ENCODE results near the gene TP53TG3D.
"Not testable (repeated sequence)": the region's sequence is repeated elsewhere in the genome, so short reads cannot be mapped to it uniquely, and the experiment has no call there.

TP53TG3D gene

GRCh38 chr16:32252986-32253385 lies at the start of gene TP53TG3D:
TP53TG3D (plus strand) TSS chr16:32253286; CDS start chr16:32253354, 68 bp downstream.
- DNase-seq = not testable (repeated sequence)

DNA sequence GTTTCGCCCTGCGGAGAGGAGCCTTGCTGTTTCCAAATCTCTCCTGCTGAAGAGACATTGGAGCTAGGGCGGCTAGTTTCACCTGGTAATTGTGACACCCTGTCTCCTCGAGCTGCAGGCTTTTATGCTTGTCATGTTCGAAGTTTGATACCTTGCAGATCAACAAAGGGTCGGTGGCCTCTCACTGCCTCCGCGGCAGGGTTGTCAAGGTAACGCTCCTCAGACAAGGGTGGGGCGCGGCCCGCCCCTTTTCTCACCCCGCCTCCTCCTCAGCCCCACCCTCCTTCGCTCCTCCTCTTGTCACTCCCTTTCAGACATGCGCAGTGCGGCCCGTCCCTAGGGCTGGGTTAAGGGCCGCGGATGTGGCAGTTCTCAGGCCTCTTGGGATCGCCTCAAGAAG lies 421 bp downstream of the TP53TG3D start:
- DNase-seq = not testable (repeated sequence)

DNA sequence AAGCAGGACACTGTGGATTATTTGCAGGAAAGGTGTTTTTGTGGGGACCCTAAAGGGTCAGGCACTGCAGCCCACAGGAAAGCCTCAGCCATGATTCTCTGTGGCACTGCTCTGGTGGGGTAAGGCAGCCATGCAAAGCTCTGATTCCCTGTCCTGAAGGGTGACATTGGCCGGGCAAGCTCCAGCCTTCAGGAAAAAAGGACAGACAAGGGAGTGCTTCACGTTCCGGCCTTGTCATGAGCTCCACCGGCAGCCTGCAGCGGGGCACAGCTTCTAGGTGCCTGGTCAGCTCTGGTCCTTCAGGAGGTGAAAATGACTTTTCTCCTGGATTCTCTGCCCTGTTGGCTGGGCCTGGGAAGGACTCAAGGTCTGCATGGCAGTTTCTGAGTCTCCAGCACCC lies 8.4 kb downstream of the TP53TG3D start:
- DNase-seq = not testable (repeated sequence)

DNA sequence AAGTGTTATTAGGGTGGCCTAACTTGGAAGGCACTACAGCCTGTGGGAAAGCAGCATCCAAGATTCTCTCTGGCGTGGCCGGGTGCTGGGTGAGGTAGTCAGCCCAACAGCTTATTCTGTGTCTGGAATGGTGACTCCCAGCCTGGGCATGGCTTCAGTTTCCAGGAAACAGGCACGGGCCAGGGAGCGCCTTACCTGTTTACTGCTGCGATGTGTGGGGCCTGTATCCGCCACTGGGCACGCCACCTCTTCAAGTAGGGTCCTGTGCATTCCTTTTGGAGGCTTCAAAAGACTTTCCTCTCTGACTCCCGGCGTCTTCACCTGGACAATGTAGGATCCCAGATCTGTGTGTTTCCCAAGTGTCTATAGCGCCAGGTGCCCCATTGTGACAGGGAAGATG lies 10.5 kb downstream of the TP53TG3D start:
- not testable (repeated sequence) for DNase-seq

DNA sequence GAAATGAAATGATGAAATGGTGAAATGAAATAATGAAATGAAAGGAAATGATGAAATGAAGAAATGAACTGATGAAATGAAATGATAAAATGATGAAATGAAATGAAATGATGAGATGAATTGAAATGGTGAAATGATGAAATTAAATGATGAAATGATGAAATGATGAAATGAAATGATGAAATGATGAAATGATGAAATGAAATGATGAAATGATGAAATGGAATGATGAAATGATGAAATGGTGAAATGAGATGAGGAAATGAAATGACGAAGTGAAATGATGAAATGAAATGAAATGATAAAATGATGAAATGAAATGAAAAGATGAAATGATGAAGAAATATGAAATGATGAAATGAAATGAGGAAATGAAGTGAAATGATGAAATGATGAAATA lies 28.8 kb downstream of the TP53TG3D start:
- DNase-seq = not testable (repeated sequence)

- not testable (repeated sequence) for DNase-seq
These were observed 29.9 kb downstream of the TP53TG3D start for GRCh38 chr16:32283024-32283423.

DNA sequence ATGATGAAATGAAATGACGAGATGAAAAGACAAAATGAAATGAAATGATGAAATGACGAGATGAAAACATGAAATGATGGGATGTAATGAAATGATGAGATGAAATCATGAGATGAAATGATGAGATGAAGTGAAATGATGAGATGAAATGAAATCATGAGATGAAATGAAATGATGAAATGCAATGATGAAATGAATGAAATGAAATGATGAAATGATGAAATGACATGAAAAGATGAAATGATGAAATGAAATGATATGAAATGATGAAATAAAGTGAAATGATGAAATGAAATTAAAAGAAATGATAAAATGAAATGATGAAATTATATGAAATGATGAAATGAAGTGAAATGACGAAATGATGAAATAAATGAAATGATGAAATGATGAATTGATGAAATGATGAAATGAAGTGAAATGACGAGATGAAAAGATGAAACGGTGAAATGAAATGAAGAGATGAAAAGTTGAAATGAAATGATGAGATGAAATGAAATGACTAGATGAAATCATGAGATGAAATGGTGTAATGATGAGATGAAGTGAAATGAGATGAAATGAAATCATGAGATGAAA lies 30.9 kb downstream of the TP53TG3D start:
- DNase-seq = not testable (repeated sequence)

- not testable (repeated sequence) for DNase-seq
These were observed 32.0 kb downstream of the TP53TG3D start for GRCh38 chr16:32284800-32285796.

DNA sequence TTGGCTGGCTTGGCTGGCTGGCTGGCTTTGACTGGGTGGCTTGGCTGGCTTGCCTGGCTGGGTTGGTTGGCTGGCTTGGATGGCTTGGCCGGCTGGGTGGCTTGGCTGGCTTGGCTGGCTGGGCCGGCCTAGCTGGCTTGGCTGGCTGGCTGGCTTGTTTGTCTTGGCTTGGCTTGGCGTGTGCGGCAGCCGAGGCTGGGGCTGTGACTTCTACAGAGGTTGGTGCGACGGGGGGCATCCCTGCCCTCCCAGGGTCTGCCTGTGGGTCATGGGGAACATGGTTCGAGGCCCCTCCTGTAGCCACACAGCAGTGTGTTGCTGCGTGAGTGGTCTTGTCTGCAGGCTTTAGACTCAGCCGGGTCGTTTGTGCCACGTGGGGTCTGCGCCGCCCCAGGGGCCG lies 33.1 kb downstream of the TP53TG3D start:
- DNase-seq = not testable (repeated sequence)

GRCh38 chr16:32287743-32288142 lies 34.7 kb downstream of the TP53TG3D start:
- DNase-seq = not testable (repeated sequence)

DNA sequence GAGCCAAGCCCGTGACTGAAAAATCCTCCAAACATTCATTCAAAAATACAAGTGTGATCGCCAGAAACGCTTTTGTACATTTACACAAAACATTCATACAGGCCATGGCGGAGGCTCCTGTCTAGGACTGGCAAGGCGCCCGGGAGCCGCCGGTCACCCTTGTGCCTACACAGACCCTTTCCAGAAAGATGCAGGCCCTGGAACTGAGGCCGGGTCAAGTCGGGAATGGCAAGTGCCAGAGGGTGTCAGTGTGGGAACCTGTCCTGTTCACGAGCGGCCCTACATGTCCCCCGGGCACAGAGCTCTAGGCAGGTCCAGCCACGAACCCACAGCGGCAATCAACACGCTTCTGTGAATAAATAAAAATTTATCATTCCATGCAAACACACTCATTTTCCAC lies 36.1 kb downstream of the TP53TG3D start:
- DNase-seq = not testable (repeated sequence)

DNA sequence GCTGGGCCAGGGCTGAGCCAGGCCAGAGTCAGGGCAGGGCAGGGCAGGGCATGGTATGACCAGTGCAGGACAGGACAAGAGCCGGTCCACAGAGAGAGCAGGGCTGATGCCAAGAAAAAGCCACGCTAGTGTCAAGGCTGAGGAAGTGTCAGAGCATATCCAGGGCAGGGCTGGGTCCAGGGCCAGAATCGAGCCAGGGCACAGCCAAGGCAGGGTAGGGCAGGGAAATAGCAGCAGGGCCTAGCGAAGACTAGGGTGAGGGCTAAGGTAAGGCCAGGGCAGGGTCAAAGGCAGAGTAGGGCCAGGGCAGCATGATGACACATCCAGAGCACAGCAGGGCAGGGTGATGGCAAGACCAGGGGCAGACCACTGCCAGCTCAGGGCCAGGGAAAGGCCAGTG lies 49.7 kb downstream of the TP53TG3D start:
- DNase-seq = not testable (repeated sequence)

Data from NCI-H1092 (cell line).